Posterior cingulate gyrus (tissue), 11 donors: ENCODE data around the gene AK3.

Experiments
- DNase-seq, 10 donors: peaks; one replicate each; pipeline versions ENCODE4 v3.0.0 to v3.0.0-alpha.2; 2020 to 2021; ENCODE audit warnings: mixed read lengths in 3 of 10
- intact Hi-C: fragments of 100-400 bp; cut with DNase I; formaldehyde crosslinking; loops from one replicate; pipeline ENCODE4 v1.15.1; 2023

AK3 gene

DNA sequence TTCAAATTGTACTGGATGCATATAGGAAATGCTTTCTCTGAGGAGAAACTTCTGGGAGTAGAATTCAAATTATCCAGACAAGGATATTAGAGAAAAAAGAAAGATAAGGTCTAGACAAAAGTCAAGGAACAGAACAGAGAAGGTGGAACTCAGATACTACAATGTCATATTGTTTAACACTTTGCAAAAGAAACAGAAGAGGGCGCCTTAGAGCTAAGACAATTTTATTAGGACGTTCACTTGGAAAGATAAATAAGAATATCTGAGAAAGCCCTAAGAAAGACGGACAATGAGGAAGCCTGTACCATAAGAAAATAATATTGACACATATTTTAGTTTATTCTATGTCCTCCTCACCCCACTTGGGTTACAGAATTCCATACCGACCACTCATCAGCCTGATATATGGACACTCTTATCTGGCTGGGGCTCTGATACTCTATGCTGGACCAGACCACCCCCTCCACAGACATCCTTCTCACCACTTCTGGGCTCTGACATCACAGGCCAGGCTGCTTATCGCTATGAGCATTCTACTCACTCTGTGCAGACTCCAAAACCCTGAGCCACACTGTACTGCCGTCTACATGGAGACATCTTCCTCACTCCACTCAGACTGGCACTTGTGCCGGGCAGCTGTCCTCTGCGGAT, 9.1 kb upstream of the AK3 start:
- intact Hi-C loops: no loop called here
- no peak for DNase-seq

DNA sequence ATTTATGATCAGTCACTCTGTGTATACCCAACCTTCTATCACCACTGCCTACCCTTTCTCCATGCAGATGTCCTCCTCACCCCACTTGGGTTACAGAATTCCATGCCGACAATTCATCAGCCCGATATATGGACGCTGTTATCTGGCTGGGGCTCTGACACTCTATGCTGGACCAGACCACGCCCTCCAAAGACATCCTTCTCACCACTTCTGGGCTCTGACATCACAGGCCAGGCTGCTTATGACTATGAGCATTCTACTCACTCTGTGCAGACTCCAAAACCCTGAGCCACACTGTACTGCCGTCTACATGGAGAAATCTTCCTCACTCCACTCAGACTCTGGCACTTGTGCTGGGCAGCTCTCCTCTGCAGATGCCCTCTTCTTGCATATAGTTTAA, 7.6 kb upstream of the AK3 start:
- intact Hi-C loops: loop anchor here (10.0 kb wide), 2 partner anchors 46 to 364 kb away; partner anchors contain the start of gene RCL1
- no peak for DNase-seq

DNA sequence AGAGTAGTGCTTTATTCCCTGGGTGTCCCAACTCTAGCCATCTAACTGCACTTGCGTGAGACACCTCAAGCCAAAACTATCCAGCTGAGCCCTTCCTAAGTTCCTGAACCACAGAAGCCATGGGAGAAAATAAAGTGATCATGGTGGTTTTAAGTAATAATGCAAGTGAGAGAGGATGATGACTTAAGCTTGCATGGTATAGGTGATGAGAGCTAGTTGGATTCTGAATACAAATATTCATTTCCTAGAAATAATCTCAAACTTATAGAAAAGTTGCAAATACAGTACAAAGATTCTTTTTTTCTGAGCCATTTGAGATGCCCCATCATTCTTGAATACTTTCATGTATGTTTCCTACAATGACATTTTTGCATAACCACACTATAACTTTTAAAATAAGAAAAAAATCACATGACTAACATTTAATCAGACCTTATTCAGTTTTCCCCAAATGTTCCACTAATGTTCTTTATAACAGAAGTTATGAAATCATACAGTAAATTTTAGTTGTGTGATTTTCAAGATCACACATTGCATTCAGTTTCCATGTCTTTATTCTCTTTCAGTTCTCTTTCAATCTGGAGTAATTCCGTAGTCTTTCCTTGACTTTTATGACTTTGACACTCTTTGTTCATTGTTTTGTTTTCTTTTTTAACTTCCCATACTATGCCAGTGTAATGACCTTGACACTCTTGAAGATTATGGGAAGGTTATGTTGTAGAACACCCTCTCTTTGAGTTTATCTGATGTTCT, 5.5 kb upstream of the AK3 start:
- intact Hi-C loops: loop anchor here (10.0 kb wide), 2 partner anchors 48 to 362 kb away; partner anchors contain the start of gene RCL1
- DNase-seq: no peak

DNA sequence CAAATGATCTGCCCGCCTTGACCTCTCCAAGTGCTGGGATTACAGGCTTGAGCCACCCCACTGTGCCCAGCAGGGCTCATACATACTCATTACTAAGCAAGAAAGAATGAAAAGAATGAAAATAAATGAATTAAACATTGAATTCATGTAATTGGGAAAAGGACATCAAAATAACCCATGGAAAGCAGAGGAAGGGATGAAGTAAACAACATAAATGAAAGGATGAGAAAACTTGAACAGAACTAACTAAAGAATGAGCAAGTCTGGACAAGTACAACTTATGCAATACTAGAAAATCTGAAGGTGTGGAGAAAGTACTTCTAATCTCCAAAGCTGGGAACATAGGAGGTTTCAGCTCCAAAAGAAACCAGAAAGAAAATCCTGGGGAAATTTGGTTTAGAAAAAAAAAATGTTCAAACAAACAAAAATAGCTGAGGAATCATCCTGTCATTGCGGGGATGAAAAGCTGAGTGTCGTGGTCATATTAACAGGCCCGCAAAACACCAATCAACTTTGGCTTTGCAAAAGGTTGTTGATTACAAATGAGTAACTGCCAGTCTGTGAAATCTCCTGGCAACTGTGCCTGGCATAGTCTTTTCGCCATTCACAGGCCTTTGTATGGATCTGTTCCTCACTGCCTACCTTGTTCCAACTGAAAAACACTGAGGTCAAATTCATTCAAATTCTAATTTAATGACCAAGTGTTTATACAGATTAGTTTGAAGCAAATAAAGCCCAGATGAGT, 2.3 kb upstream of the AK3 start:
- no peak for DNase-seq

DNA sequence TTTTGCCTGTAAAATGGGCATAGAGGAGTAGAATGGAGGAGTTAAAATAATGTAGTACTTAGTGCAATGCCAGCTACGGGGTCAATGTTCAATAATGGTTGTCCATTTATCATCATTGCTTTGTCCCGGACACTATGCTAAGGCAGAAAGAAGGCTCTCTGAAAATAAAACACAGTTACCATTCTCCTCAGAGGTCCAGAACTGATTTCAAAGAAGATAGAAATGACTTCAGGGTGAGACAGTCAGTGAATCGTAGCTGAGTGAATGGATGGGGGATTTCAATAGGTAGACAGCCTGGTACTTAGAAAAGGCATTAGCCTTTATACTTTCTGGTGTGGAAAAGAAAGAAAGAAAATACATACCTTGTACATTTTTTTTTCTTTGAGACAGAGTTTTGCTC, 1.2 kb upstream of the AK3 start:
- intact Hi-C loops: loop anchor here (5.0 to 10.0 kb wide), 4 partner anchors 53 to 357 kb away; partner anchors contain the start of genes PLPP6 and RCL1
- no peak for DNase-seq

More for the DNA sequence above, 2.3 kb upstream of the AK3 start:
- intact Hi-C loops: loop anchor here (5.0 to 10.0 kb wide), 4 partner anchors 51 to 359 kb away; partner anchors contain the start of genes PLPP6 and RCL1

DNA sequence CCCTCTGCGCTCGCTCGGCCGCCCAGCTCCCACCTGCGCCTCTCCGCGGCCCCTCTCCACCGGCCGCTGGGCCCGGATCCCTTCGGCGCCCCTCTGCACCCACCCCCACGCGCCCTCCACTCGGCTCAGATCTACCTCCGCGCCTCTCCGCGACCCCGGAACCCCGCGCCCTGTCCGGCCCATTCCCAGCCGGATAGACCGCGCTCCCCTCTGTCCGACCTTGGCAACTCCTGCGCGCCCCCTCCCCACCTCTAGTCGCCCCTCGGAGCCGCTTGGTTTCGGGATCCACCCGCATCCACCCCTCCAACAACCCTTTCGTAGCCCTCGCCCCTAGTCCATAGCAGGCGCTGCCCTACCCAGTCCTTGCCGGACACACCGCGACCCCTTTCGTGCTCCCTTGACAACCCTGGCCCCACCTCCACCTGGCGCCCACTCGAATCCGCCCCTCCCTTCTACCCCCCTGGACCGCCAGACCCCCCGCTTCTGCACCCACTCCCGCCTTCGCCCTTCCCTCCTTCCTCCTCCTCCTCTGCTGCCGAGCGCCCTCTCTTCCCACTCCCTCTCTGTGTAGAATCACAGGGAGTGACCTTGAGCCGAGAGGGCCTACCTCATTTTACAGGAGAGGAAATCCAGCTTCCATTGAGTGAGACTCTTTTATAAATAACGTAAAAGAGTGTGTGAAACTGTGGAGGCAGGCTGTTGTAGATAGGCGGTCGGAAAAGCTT, 525 bp upstream of the AK3 start:
- intact Hi-C loops: loop anchor here (2.0 to 10.0 kb wide), 5 partner anchors 53 to 357 kb away; partner anchors contain the start of genes CDC37L1, PLPP6 and RCL1
- DNase-seq: peak in 9 of 10 donors; percentile 24 to 92 (median 47)

DNA sequence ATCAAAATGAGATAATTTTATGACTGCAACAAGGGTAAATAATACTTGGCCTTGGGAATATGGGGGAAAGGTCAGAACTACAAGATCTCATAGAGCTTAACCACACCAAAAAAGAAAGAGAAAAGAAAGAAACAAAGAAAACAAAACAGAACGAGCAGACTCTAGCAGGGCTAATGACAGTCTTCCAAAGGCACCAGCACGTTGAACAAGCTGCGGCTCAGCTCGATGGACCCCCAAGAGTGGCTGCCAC, 689 bp downstream of the AK3 start:
- intact Hi-C loops: loop anchor here (2.0 to 10.0 kb wide), 5 partner anchors 54 to 356 kb away; partner anchors contain the start of genes CDC37L1, PLPP6 and RCL1
- DNase-seq: no peak

DNA sequence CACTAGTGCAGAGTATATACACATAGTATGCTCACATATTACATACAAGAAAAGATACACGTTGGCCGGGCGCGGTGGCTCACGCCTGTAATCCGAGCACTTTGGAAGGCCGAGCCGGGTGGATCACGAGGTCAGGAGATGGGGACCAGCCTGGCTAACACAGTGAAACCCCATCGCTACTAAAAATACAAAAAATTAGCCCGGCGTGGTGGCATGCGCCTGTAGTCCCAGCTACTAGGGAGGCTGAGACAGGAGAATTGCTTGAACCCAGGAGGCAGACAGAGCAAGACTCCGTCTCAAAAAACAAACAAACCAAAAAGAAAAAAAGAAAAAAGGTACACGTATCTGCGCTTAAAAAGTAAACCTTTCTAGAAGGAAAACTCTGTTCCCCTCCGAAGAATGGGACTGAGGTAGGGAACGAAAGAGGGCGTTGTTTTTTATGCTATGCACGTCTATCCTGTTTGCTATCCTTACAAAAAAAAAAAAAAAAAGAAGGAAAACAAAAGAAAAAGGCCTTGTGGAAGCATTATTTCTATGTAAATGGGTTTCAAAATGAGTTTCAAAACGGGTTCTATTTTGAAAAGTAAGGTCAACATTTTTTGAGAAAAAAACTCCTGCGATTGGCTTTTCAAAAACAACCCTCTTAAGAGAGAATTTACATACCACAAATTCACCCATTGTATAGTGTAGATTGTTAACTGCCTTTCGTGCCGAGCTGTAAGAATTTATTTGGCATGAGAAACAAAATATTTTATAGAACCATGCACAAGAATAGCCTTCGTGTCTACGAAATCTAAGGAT, 1.2 kb downstream of the AK3 start:
- DNase-seq: no peak
- intact Hi-C loops: loop anchor here (2.0 to 10.0 kb wide), 5 partner anchors 55 to 355 kb away; partner anchors contain the start of genes CDC37L1, PLPP6 and RCL1

DNA sequence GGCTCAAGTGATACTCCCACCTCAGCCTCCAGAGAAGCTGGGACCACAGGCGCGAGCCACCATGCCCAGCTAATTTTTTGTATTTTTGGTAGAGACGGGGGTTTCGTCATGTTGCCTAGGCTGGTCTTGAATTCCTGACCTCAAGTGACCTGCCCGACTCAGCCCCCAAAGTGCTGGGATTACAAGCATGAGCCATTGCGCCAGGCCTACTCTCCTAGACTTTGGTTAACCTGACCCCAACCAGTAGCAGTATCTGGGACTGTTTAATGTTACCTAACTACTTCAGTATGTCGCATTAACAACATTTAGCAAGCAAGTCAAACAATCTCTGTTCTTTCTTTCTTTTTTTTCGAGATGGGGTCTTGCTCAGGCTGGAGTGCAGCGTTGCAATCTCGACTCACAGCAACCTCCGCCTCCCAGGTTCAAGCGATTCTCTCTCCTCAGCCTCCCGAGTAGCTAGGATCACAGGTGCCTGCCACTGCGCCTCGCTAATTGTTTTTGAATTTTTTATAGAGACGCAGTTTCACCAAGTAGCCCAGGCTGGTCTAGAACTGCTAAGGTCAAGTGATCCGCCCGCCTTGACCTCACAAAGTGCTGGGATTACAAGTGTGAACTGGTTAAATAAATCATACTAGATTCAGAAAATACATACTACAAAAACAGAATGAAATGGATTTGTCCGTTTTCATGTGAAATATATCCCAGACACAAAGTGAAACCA, 2.0 kb downstream of the AK3 start:
- intact Hi-C loops: no loop called here
- no peak for DNase-seq

DNA sequence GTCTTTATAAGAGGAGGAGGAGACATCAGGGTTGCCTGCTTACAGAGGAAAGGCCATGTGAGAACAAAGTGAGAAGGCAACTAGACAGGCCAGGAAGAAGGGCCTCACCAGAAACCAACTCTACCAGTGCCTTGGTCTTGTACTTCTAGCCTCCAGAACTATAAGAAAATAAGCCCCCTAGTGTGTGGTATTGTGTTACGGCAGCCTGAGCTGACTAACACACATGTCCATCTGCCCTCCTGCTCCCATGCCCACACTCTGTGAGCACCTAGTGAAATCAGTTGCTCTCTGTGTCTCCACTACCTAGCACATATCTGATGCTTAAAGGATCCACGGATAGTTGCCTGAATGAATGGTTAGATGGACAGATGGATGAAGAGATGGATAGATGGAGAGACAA, 6.9 kb downstream of the AK3 start:
- DNase-seq: no peak

DNA sequence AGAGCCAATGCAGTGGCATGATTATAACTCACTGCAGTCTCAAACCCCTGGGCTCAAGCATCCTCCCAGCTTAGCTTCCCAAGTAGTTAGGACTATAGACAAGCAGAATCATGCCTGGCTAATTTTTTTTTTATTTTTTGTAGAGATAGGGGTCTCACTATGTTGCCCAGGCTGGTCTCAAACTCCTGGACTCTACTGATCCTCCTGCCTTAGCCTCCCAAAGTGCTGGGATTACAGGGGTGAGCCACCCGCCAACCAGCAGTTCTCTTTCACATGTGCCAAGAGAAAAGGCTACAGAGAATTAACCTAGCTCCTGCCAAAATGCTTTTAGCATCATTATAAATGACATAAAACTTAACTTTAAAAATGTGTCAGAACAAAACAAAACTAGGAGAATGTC, 8.1 kb downstream of the AK3 start:
- intact Hi-C loops: no loop called here
- DNase-seq: no peak

More for the DNA sequence above, 6.9 kb downstream of the AK3 start:
- intact Hi-C loops: no loop called here

DNA sequence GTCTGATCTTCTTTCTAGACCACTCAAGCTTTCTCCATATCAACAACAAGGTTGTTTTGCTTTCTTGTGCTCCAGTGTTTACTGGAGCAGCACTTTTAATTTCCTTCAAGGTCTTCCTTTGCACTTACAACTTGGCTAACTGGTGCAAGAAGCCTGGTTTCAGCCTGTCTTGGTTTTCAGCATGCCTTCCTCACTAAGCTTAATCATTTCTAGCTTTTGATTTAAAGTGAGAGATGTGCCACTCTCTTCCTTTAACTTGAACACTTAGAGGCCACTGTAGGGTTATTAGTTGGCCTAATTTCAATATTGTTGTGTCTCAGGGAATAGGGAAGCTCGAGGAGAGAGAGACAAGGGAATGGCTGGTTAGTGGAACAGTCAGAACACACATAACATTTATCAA, 13.4 kb downstream of the AK3 start:
- intact Hi-C loops: no loop called here
- DNase-seq: no peak

DNA sequence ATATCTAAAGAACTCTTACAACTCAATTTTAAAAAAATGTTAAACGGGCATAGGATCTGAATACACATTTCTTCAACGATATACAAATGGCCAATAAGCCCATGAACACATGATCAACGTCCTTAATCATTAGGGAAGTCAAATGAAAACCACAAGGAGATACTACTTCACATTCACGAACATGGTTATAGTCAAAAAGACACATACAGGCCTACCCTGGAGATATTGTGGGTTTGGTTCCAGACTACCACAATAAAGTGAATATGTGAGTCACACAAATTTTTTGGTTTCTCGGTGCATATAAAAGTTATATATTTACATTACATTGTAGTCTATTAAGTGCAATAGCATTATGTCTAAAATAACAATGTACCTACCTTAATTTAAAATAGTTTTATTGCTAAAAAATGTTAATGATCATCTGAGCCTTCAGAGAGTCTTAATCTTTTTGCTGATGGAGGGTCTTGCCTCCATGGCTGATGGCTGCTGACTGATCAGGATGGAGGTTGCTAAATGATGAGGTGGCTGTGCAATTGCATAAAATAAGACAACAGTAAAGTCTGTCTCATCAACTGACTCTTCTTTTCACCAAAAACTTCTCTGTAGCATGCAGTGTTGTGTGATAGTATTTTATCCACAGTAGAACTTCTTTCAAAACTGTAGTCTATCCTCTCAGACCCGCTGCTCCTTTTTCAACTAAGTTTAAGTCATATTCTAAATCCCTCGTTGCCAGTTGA, 15.1 kb downstream of the AK3 start:
- intact Hi-C loops: no loop called here
- DNase-seq: no peak

DNA sequence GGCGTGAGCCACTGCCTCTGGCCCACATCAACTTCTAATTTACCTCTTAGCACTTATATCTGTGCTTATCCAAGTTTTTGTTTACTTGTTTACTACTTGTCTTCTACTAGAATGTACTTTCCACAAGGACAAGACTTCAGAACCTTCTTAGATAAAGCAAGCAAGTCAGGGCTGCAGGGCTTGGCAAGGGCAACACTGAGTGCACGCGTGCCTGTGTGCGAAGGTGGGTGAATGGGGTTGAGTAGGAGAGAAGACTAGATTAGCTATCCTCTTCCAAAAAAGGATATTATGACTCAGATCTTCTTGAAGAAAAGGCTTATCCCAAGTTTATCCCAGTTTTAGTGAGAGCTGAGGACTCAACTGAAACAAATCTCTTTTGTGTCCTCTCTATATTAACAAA, 19.3 kb downstream of the AK3 start:
- no peak for DNase-seq
- intact Hi-C loops: no loop called here

DNA sequence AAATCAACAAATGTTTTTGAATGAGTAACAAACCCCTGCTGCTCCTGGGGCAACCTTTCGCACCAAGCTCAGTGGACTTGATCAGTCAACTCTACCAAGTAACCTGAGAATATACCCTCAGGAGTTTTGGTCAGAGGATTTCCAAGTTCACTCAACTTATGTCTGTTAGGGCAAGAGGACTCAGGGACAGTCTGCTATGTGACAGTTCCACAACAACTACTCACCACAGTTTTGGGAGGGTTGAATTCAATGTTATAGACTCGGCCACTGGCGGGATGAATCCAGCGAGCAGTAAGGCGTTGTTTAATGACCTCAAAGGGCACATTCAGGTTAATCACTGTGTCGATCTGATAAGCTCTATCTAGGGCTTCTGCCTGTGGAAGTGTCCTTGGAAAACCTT, 22.1 kb downstream of the AK3 start:
- intact Hi-C loops: no loop called here
- no peak for DNase-seq

DNA sequence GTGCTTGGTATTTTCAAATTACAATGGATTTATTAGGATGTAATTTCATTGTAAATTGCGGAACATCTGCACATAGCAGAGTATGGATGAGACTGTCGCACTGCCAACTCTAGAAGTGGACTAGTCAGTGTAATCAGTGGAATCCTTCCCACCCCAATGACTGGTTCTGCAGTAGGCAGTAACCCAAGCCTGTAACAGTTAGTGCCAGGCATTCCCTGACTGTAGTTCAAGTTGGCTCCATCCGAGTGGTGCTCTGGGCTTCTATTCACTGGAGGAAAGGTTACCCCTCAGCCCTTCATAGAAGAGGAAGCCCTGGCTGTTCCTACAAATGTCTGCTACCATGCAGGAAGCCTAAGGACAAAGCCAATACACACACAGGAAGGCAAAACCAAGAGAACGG, 23.2 kb downstream of the AK3 start:
- no peak for DNase-seq
- intact Hi-C loops: no loop called here

DNA sequence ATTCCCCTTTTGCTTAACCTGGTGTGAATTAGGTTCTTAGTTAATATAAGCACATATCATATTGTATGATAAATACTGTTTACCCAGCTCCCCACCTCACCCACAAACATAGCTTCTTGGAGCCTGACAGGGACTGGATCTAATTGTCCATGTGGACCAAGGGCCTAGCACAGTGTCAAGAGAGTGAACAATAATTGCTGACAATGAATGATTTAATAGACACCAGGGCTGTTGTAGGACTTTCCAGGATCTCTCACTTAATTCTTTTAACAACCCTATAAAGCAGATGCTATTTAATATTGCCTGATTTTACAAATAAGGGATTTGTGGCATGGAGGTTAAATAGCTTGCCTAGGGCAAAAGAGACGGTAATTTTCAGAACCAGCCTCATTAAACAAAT, 24.8 kb downstream of the AK3 start:
- intact Hi-C loops: no loop called here
- no peak for DNase-seq

DNA sequence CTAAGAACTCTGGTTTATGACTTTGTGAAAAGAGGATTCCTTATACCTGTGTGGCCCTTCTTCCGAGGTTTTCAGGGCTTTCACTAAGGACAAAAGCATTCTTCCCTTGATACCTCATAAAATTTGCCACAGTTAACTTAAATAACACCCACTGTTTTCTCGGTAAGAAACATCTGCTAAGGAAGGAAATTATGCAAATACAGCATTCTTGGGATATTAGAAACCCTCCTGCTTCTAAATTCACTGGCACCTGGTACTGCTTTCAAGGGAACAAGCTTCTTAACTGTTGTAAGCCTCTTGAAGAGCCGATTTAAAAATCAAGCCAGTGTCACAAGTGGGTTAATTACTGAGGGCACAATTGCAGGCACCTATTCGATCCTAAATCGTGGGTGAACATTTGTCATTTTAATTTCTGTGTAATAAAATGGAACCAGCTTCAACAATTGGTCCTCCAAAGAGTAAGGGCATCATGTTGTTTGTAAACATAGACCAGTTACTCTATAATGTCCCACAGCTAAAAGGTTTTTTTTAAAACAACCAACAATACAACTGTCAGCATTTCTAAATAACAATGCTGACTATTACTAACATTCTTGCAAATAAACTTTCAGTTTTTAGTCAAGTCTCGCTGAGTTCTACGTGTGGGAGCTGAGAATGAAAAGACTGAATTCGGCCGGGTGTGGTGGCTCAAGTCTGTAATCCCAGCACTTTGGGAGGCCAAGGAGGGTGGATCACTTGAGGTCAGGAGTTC, 26.6 kb downstream of the AK3 start:
- intact Hi-C loops: no loop called here
- no peak for DNase-seq
